ENCODE data around the gene ROBO2. TPM values are rescaled to one million over a fixed set of nuclear protein-coding genes. Genes with fewer than 3 reads are reported as not detected.

ROBO2 gene
- polyA plus RNA-seq: 55.5 and 55.8 TPM in 2 replicates
- polyA minus RNA-seq: 214 and 219 TPM in 2 replicates

GRCh38 chr3:77039606-77040171, at the start of gene ROBO2:
Gene ROBO2, plus strand, starts transcription at chr3:77040099. Its CDS starts 687 bp downstream, at chr3:77040786.
- no peaks in the 10 kb centered on the region for H3K9me3 ChIP-seq (ENCODE audit: low read length)
- TF ChIP-seq RAD21 (conservative IDR thresholded peaks at IDR 0.05) (no peak), TAF1 (IDR thresholded peaks at IDR 0.05; ENCODE audit: low read depth) (no peak), CTCF (IDR thresholded peaks at IDR 0.05; ENCODE audit: poor library complexity, severe bottlenecking) (no peak), EZH2 (IDR thresholded peaks at IDR 0.05; ENCODE audit: borderline replicate concordance, insufficient read depth, low read length, poor library complexity, severe bottlenecking) (no peak), MXI1 (conservative IDR thresholded peaks at IDR 0.05; ENCODE audit: poor library complexity, severe bottlenecking) (no peak), EP300 (conservative IDR thresholded peaks at IDR 0.05; ENCODE audit: poor library complexity, severe bottlenecking) (no peak), SMC3 (conservative IDR thresholded peaks at IDR 0.05; ENCODE audit: poor library complexity) (no peak), POLR2AphosphoS5 (IDR thresholded peaks at IDR 0.05) (no peak)
- TF ChIP-seq, protein P1, sequence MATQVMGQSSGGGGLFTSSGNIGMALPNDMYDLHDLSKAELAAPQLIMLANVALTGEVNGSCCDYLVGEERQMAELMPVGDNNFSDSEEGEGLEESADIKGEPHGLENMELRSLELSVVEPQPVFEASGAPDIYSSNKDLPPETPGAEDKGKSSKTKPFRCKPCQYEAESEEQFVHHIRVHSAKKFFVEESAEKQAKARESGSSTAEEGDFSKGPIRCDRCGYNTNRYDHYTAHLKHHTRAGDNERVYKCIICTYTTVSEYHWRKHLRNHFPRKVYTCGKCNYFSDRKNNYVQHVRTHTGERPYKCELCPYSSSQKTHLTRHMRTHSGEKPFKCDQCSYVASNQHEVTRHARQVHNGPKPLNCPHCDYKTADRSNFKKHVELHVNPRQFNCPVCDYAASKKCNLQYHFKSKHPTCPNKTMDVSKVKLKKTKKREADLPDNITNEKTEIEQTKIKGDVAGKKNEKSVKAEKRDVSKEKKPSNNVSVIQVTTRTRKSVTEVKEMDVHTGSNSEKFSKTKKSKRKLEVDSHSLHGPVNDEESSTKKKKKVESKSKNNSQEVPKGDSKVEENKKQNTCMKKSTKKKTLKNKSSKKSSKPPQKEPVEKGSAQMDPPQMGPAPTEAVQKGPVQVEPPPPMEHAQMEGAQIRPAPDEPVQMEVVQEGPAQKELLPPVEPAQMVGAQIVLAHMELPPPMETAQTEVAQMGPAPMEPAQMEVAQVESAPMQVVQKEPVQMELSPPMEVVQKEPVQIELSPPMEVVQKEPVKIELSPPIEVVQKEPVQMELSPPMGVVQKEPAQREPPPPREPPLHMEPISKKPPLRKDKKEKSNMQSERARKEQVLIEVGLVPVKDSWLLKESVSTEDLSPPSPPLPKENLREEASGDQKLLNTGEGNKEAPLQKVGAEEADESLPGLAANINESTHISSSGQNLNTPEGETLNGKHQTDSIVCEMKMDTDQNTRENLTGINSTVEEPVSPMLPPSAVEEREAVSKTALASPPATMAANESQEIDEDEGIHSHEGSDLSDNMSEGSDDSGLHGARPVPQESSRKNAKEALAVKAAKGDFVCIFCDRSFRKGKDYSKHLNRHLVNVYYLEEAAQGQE (IDR thresholded peaks at IDR 0.05; ENCODE audit: borderline replicate concordance): no peak
- peak within 1 kb of the TSS; percentile 80 for H3K9ac ChIP-seq (ENCODE audit: low read length)
- H3K4me3 ChIP-seq (ENCODE audit: low read length): peak within 1 kb of the TSS; percentile 77
- peaks cover 43% of the 10 kb centered on the region for H3K79me2 ChIP-seq (replicated peaks; ENCODE audit: insufficient read depth, low read length)
- peak within 1 kb of the TSS; percentile 29 for H2AFZ ChIP-seq (ENCODE audit: low read depth, low read length)
- H4K20me1 ChIP-seq (ENCODE audit: insufficient read depth): no peaks in the 10 kb centered on the region
- H3K36me3 ChIP-seq (ENCODE audit: insufficient read depth, low read length): no peaks in the 10 kb centered on the region
- H3K27ac ChIP-seq (ENCODE audit: low read length): peak within 1 kb of the TSS; percentile 74
- no peaks in the 10 kb centered on the region for H3K9me2 ChIP-seq (ENCODE audit: insufficient read depth, low read length)
- H3K27me3 ChIP-seq (ENCODE audit: insufficient read depth, low read depth, low read length): no peaks in the 10 kb centered on the region
- peak within 1 kb of the TSS; percentile 89 for H3K4me2 ChIP-seq (ENCODE audit: low read length)
- H3F3A ChIP-seq (ENCODE audit: insufficient read depth, low read length, poor library complexity, severe bottlenecking): no peaks in the 10 kb centered on the region

DNA sequence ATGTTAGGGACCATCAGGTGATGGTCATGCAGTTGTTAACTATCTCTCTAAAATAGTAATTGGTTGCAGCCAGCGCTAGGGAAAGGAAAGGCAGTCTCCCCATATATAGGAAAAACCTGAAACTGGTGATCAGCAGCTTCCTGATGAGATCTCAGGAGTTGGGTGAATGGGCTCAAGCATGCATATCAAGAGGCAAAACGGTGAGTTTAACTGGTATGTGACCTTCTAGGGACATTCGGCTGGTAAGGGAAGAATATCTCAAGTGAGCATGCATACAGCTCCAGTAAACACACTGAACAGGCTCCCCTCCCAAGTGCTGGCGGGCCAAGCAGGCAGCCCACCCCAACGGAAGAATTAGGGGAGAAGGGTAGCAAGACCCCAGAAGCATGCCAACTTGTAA, 49.3 kb upstream of the ROBO2 start:
- Histone ChIP-seq H3K27me3 (ENCODE audit: insufficient read depth, low read depth, low read length) (no peaks in the 10 kb centered on the region), H3K79me2 (replicated peaks; ENCODE audit: insufficient read depth, low read length) (no peaks in the 10 kb centered on the region), H3K9me2 (ENCODE audit: insufficient read depth, low read length) (no peaks in the 10 kb centered on the region), H3K36me3 (ENCODE audit: insufficient read depth, low read length) (no peaks in the 10 kb centered on the region), H3K4me3 (ENCODE audit: low read length) (no peak overlapping the region), H3K4me2 (ENCODE audit: low read length) (no peak overlapping the region), H2AFZ (ENCODE audit: low read depth, low read length) (no peak overlapping the region), H4K20me1 (ENCODE audit: insufficient read depth) (no peaks in the 10 kb centered on the region), H3K9me3 (ENCODE audit: low read length) (no peaks in the 10 kb centered on the region), H3K27ac (ENCODE audit: low read length) (no peak overlapping the region), H3F3A (ENCODE audit: insufficient read depth, low read length, poor library complexity, severe bottlenecking) (no peaks in the 10 kb centered on the region), H3K9ac (ENCODE audit: low read length) (no peak overlapping the region)
- TF ChIP-seq EZH2 (IDR thresholded peaks at IDR 0.05; ENCODE audit: borderline replicate concordance, insufficient read depth, low read length, poor library complexity, severe bottlenecking) (no peak), POLR2AphosphoS5 (IDR thresholded peaks at IDR 0.05) (no peak), EP300 (conservative IDR thresholded peaks at IDR 0.05; ENCODE audit: poor library complexity, severe bottlenecking) (no peak), TAF1 (IDR thresholded peaks at IDR 0.05; ENCODE audit: low read depth) (no peak), MXI1 (conservative IDR thresholded peaks at IDR 0.05; ENCODE audit: poor library complexity, severe bottlenecking) (no peak), SMC3 (conservative IDR thresholded peaks at IDR 0.05; ENCODE audit: poor library complexity) (no peak), CTCF (IDR thresholded peaks at IDR 0.05; ENCODE audit: poor library complexity, severe bottlenecking) (no peak), RAD21 (conservative IDR thresholded peaks at IDR 0.05) (no peak)
- TF ChIP-seq, protein P1 (IDR thresholded peaks at IDR 0.05; ENCODE audit: borderline replicate concordance): no peak
